OCI-LY1 (cell line): Measurements from ENCODE around the gene WDR93.

Source experiments
- H2AFZ ChIP-seq: fragments of 200-600 bp; sonication (generic), shearing (Covaris generic); 2 replicates; pipeline ENCODE4 v1.6.0; 2014; ENCODE audit warnings: antibody characterized with exemption, mild to moderate bottlenecking, low read length
- H3F3A ChIP-seq: fragments of 200-600 bp; sonication (generic), shearing (Covaris generic); 2 replicates; pipeline ENCODE4 v1.6.0; 2014; ENCODE audit warnings: mild to moderate bottlenecking, antibody characterized with exemption, low read length, moderate library complexity; ENCODE audit not compliant: insufficient read depth
- H3K27ac ChIP-seq: fragments of 200-600 bp; sonication (generic); 2 replicates; pipeline ENCODE4 v1.5.1; 2014; ENCODE audit warnings: low read length, mixed run types, mild to moderate bottlenecking, low read depth; ENCODE audit not compliant: poor library complexity, severe bottlenecking
- H3K27me3 ChIP-seq: fragments of 200-600 bp; sonication (generic); 2 replicates; pipeline ENCODE4 v1.6.0; 2014; ENCODE audit warnings: antibody characterized with exemption, mild to moderate bottlenecking, low read length, moderate library complexity; ENCODE audit not compliant: insufficient read depth
- H3K36me3 ChIP-seq: fragments of 200-600 bp; sonication (generic); 2 replicates; pipeline ENCODE4 v1.6.1; 2014; ENCODE audit warnings: mild to moderate bottlenecking, antibody characterized with exemption, low read length, moderate library complexity, mixed read lengths; ENCODE audit not compliant: insufficient read depth
- H3K4me1 ChIP-seq: fragments of 200-600 bp; sonication (generic); 2 replicates; pipeline ENCODE4 v1.5.1; 2014; ENCODE audit warnings: mild to moderate bottlenecking, low read length, moderate library complexity; ENCODE audit not compliant: insufficient read depth, severe bottlenecking
- H3K4me2 ChIP-seq: fragments of 200-600 bp; sonication (generic), shearing (Covaris generic); 2 replicates; pipeline ENCODE4 v1.6.1; 2014; ENCODE audit warnings: low read length
- H3K4me3 ChIP-seq: fragments of 200-600 bp; sonication (generic); 2 replicates; pipeline ENCODE4 v1.5.1; 2014; ENCODE audit warnings: low read length, low read depth, mild to moderate bottlenecking, mixed read lengths; ENCODE audit not compliant: poor library complexity, severe bottlenecking
- H3K79me2 ChIP-seq: fragments of 200-600 bp; shearing (Covaris generic); 2 replicates; pipeline ENCODE4 v1.6.1; 2016; ENCODE audit warnings: mixed run types, low read length, mixed read lengths; ENCODE audit not compliant: insufficient read depth
- H3K9ac ChIP-seq: fragments of 200-600 bp; sonication (generic), shearing (Covaris generic); 2 replicates; pipeline ENCODE4 v1.6.1; 2014; ENCODE audit warnings: mild to moderate bottlenecking, low read length, mixed read lengths
- H3K9me2 ChIP-seq: fragments of 200-600 bp; sonication (generic), shearing (Covaris generic); 2 replicates; pipeline ENCODE4 v1.6.1; 2014; ENCODE audit warnings: low read depth, mild to moderate bottlenecking, low read length, mixed read lengths
- H3K9me3 ChIP-seq: fragments of 200-600 bp; shearing (Covaris generic); 2 replicates; pipeline ENCODE4 v1.6.1; 2014; ENCODE audit warnings: low read length, mixed read lengths
- H4K20me1 ChIP-seq: fragments of 200-600 bp; sonication (generic), shearing (Covaris generic); 2 replicates; pipeline ENCODE4 v1.6.0; 2016; ENCODE audit warnings: mild to moderate bottlenecking, low read length; ENCODE audit not compliant: insufficient read depth
- CTCF ChIP-seq: fragments of 200-600 bp; sonication (generic), shearing (Covaris generic); IDR thresholded peaks from 2 replicates; pipeline ENCODE4 v1.5.1; 2017; ENCODE audit warnings: mild to moderate bottlenecking, antibody characterized with exemption, low read length, moderate library complexity, mixed read lengths
- EZH2 ChIP-seq: fragments of 200-600 bp; sonication (generic), shearing (Covaris generic); IDR thresholded peaks from 2 replicates; pipeline ENCODE4 v1.8.0; 2017; ENCODE audit warnings: borderline replicate concordance, mixed run types, mild to moderate bottlenecking, antibody characterized with exemption, low read length, moderate library complexity, mixed read lengths

Gene WDR93

GRCh38 chr15:89740137-89740536 lies 49.5 kb downstream of the WDR93 start:
- H3K9ac ChIP-seq, result no peak overlapping the region
- no peak overlapping the region for H2AFZ ChIP-seq
- no peaks in the 10 kb centered on the region for H3K9me2 ChIP-seq
- no peaks in the 10 kb centered on the region for H3K9me3 ChIP-seq
- H3F3A ChIP-seq, result no peaks in the 10 kb centered on the region
- H3K4me3 ChIP-seq, result no peak overlapping the region
- no peaks in the 10 kb centered on the region for H4K20me1 ChIP-seq
- no peak overlapping the region for H3K4me2 ChIP-seq
- no peaks in the 10 kb centered on the region for H3K79me2 ChIP-seq
- no peaks in the 10 kb centered on the region for H3K4me1 ChIP-seq
- no peaks in the 10 kb centered on the region; the same call in none of the 2 replicates for H3K27me3 ChIP-seq
- peak; percentile 84 for TF ChIP-seq CTCF
- no peak for TF ChIP-seq EZH2
- H3K27ac ChIP-seq, result no peak overlapping the region
- H3K36me3 ChIP-seq, result no peaks in the 10 kb centered on the region

GRCh38 chr15:89743011-89743410 lies 52.4 kb downstream of the WDR93 start:
- no peaks in the 10 kb centered on the region for H3K4me1 ChIP-seq
- H3K79me2 ChIP-seq, result no peaks in the 10 kb centered on the region
- H3K9ac ChIP-seq, result no peak overlapping the region
- H2AFZ ChIP-seq, result no peak overlapping the region
- H3K27me3 ChIP-seq, result no peaks in the 10 kb centered on the region; the same call in none of the 2 replicates
- no peak overlapping the region for H3K4me3 ChIP-seq
- H3F3A ChIP-seq, result no peaks in the 10 kb centered on the region
- TF ChIP-seq EZH2, result no peak
- TF ChIP-seq CTCF, result no peak
- no peak overlapping the region for H3K4me2 ChIP-seq
- no peaks in the 10 kb centered on the region for H4K20me1 ChIP-seq
- H3K27ac ChIP-seq, result no peak overlapping the region
- H3K9me3 ChIP-seq, result no peaks in the 10 kb centered on the region
- H3K9me2 ChIP-seq, result no peaks in the 10 kb centered on the region
- no peaks in the 10 kb centered on the region for H3K36me3 ChIP-seq

- Histone ChIP-seq H3K4me1 (no peaks in the 10 kb centered on the region), H3K36me3 (no peaks in the 10 kb centered on the region), H3K4me2 (no peak overlapping the region), H3K4me3 (no peak overlapping the region), H4K20me1 (no peaks in the 10 kb centered on the region), H2AFZ (no peak overlapping the region), H3K9me2 (no peaks in the 10 kb centered on the region), H3K79me2 (no peaks in the 10 kb centered on the region), H3K27ac (no peak overlapping the region), H3F3A (no peaks in the 10 kb centered on the region), H3K9ac (no peak overlapping the region), H3K27me3 (no peaks in the 10 kb centered on the region; the same call in none of the 2 replicates), H3K9me3 (no peaks in the 10 kb centered on the region)
- TF ChIP-seq EZH2 (no peak), CTCF (no peak)
These were observed 53.0 kb downstream of the WDR93 start for GRCh38 chr15:89743594-89743993.
